DND-41 (cell line): ENCODE results near the gene SLC25A18.

Experiments used
- ATAC-seq: fragments of 200-7000 bp; cut with Tn5 transposase; 3 replicates; pipeline ENCODE4 v1.9.1; 2021; ENCODE audit warnings: low read depth; ENCODE audit not compliant: insufficient read depth
- DNase-seq: peaks from one replicate; pipeline ENCODE4 v3.0.0-alpha.2; 2020
- H2AFZ ChIP-seq: 2 replicates; pipeline ENCODE4 v1.6.0; 2012; ENCODE audit warnings: low read depth, low read length
- H3K27ac ChIP-seq: 2 replicates; pipeline ENCODE4 v1.5.1; 2012; ENCODE audit warnings: low read length, inconsistent platforms
- H3K27me3 ChIP-seq: fragments of 200-600 bp; sonication (generic); 2 replicates; pipeline ENCODE4 v1.6.0; 2012; ENCODE audit warnings: low read length, mild to moderate bottlenecking, inconsistent platforms; ENCODE audit not compliant: insufficient read depth, poor library complexity
- H3K36me3 ChIP-seq: 2 replicates; pipeline ENCODE4 v1.5.1; 2012; ENCODE audit warnings: low read length, inconsistent platforms; ENCODE audit not compliant: insufficient read depth
- H3K4me1 ChIP-seq: 2 replicates; pipeline ENCODE4 v1.5.1; 2012; ENCODE audit warnings: mild to moderate bottlenecking, low read length; ENCODE audit not compliant: insufficient read depth
- H3K4me2 ChIP-seq: 2 replicates; pipeline ENCODE4 v1.6.0; 2012; ENCODE audit warnings: mild to moderate bottlenecking, moderate library complexity, low read length, inconsistent platforms; ENCODE audit not compliant: insufficient read depth
- H3K4me3 ChIP-seq, 2 experiments: fragments of 200-600 bp in 1 of 2; shearing (Covaris generic) in 1 of 2; 2 replicates each; pipeline ENCODE4 v1.5.1; 2012 to 2016; ENCODE audit warnings: inconsistent platforms in 2 of 2, low read length in 2 of 2, mild to moderate bottlenecking in 2 of 2, low read depth in 1 of 2, moderate library complexity in 1 of 2
- H3K79me2 ChIP-seq: 2 replicates; pipeline ENCODE4 v1.6.0; 2012; ENCODE audit warnings: low read length, inconsistent platforms; ENCODE audit not compliant: insufficient read depth
- H3K9ac ChIP-seq: 2 replicates; pipeline ENCODE4 v1.6.0; 2012; ENCODE audit warnings: low read depth, mild to moderate bottlenecking, inconsistent platforms, low read length, moderate library complexity
- H3K9me3 ChIP-seq: 2 replicates; pipeline ENCODE4 v1.5.1; 2012; ENCODE audit warnings: low read length, moderate library complexity, mild to moderate bottlenecking, inconsistent platforms; ENCODE audit not compliant: insufficient read depth, severe bottlenecking
- H4K20me1 ChIP-seq: 2 replicates; pipeline ENCODE4 v1.6.0; 2012; ENCODE audit warnings: low read length; ENCODE audit not compliant: insufficient read depth
- EZH2 ChIP-seq: IDR thresholded peaks from 3 replicates; pipeline ENCODE4 v1.6.1; 2012; ENCODE audit warnings: borderline replicate concordance, low read depth, mild to moderate bottlenecking, moderate library complexity, low read length, inconsistent platforms; ENCODE audit not compliant: severe bottlenecking
- TF ChIP-seq, protein P1 (sequence below): IDR thresholded peaks from 2 replicates; pipeline ENCODE4 v1.5.1; 2012; ENCODE audit warnings: borderline replicate concordance, low read length, moderate library complexity, mild to moderate bottlenecking; ENCODE audit not compliant: poor library complexity, severe bottlenecking; ENCODE audit errors: extremely low read depth

Gene SLC25A18

DNA sequence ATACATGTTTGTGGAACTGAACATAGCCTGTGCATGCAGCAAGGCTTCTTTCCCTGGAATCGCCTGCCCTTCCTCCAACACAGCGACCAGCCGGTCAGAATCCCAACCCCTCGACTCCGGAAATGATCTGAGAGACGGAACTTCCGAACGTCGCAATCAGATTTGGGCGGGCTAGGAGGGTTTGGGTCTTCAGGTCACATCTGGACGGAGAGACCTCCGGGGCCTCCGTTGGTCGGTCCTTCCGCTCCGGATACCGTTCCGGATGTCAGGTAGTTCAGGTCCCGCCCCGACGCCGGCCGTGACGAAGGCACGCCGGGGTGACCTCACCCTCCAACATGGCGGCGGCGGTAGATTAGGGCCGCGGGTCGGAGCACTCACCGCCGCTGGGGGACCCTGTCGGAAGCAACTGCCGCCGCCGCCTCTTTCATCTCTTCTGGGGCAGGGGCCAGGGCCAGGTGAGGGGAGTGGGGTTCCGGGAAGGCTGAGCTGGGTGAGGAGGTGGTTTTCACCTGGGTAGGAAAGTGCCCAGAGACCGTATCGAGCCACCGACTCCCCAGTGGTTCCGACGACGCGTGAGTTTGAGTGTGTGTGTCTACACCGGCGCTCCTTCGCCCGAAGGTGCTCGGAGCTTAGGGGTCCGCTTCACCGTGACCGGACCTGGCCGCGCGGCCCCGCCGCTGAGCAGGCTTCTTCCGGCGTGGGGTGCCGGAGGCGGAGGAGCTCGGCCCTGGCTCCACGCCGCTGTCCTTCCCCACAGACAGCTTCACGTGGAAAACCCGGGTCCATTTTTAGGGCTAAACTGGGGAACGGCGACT is 75.3 kb downstream of the SLC25A18 start, which contains the start of gene BCL2L13:
Gene BCL2L13 (plus strand): TSS at position 326 of the 815 bp plus-strand sequence. CDS start 16,955 bp downstream, outside the sequence.
- H4K20me1 ChIP-seq: no peaks in the 10 kb centered on the region
- H3K27me3 ChIP-seq: no peaks in the 10 kb centered on the region
- DNase-seq (peak; percentile 90), ATAC-seq (peak; percentile 95)
- H3K4me1 ChIP-seq: peaks cover 24% of the 10 kb centered on the region
- peaks cover 24% of the 10 kb centered on the region for H3K79me2 ChIP-seq
- H3K27ac ChIP-seq: peak within 1 kb of the TSS; percentile 97
- H3K4me3 ChIP-seq: peak within 1 kb of the TSS; percentile 70 to 86
- H3K4me2 ChIP-seq: peak within 1 kb of the TSS; percentile 84
- no peaks in the 10 kb centered on the region; the same call in 1 of the 2 replicates for H3K36me3 ChIP-seq
- no peak for TF ChIP-seq EZH2
- TF ChIP-seq, protein P1, sequence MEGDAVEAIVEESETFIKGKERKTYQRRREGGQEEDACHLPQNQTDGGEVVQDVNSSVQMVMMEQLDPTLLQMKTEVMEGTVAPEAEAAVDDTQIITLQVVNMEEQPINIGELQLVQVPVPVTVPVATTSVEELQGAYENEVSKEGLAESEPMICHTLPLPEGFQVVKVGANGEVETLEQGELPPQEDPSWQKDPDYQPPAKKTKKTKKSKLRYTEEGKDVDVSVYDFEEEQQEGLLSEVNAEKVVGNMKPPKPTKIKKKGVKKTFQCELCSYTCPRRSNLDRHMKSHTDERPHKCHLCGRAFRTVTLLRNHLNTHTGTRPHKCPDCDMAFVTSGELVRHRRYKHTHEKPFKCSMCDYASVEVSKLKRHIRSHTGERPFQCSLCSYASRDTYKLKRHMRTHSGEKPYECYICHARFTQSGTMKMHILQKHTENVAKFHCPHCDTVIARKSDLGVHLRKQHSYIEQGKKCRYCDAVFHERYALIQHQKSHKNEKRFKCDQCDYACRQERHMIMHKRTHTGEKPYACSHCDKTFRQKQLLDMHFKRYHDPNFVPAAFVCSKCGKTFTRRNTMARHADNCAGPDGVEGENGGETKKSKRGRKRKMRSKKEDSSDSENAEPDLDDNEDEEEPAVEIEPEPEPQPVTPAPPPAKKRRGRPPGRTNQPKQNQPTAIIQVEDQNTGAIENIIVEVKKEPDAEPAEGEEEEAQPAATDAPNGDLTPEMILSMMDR: peak; percentile 4
- peak within 1 kb of the TSS; percentile 96 for H2AFZ ChIP-seq
- H3K9me3 ChIP-seq: no peaks in the 10 kb centered on the region
- H3K9ac ChIP-seq: peak within 1 kb of the TSS; percentile 84

DNA sequence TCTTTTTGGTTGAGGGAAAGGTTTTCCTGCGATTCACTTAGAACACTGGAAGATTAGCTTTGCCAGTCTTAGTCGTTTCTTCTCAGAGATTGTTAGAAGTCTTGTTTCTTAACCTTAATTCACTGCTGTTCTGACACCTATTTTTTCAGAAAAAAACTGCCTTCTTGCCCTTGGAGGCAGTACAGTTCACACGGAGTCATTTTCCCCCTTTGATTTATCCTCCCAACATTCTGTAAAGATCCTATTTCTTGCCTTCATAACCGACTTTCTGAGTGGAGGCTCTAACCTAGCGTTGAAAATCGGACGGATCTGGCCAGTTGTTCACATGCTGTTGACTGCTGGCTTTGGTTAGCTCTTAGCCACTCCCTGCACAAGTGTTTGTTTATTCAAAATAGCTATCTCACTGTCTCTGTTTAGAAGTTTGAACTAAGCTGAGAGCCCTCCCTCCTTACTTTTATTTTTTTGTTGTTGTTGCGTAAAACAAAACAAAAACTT is 76.0 kb downstream of the SLC25A18 start:
- H3K36me3 ChIP-seq: no peaks in the 10 kb centered on the region; the same call in 1 of the 2 replicates
- H3K27ac ChIP-seq: peak overlapping the region; percentile 97
- peak; percentile 23; the same call in 1 of the 3 replicates for ATAC-seq
- H2AFZ ChIP-seq: peak overlapping the region; percentile 96
- H3K79me2 ChIP-seq: peaks cover 24% of the 10 kb centered on the region
- H3K27me3 ChIP-seq: no peaks in the 10 kb centered on the region
- peaks cover 24% of the 10 kb centered on the region for H3K4me1 ChIP-seq
- H3K9ac ChIP-seq: peak overlapping the region; percentile 84
- peak; percentile 23 for DNase-seq
- H4K20me1 ChIP-seq: no peaks in the 10 kb centered on the region
- H3K4me3 ChIP-seq: peak overlapping the region; percentile 70 to 86
- peak overlapping the region; percentile 84 for H3K4me2 ChIP-seq
- TF ChIP-seq, protein P1: no peak
- no peak for TF ChIP-seq EZH2
- H3K9me3 ChIP-seq: no peaks in the 10 kb centered on the region
